ENCODE results near the gene SERINC1. TPM values are rescaled to one million over a fixed set of nuclear protein-coding genes. Genes with fewer than 3 reads are reported as not detected.

Gene SERINC1
- total and polyA plus RNA-seq, 12 donors, result 44.8 to 206 (median 169) TPM

DNA sequence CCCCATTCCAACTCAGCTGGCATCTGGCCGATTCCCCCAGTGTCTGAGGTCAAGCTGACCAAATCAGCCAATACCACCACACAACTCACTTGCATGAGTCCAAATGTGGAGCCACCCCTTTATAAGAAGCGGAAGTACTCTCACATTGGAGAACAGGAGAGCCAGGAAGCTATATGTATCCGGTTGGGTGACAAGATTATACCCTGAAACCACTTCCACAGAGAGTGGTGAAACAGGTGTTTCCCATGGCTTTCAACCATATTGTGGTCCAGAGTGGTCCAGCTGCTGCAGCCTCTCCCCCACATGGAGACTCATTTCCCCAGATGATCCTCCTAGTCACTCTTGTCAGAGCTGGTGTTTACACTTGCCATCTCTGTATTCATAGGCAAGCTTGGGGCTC, 24.0 kb upstream of the SERINC1 start:
- DNase-seq (no peak), ATAC-seq (no peak)
- WGBS, 2 donors, result 76 to 78% methylated on average over 3 of the region's 3 CpGs
- TF ChIP-seq, protein P1, sequence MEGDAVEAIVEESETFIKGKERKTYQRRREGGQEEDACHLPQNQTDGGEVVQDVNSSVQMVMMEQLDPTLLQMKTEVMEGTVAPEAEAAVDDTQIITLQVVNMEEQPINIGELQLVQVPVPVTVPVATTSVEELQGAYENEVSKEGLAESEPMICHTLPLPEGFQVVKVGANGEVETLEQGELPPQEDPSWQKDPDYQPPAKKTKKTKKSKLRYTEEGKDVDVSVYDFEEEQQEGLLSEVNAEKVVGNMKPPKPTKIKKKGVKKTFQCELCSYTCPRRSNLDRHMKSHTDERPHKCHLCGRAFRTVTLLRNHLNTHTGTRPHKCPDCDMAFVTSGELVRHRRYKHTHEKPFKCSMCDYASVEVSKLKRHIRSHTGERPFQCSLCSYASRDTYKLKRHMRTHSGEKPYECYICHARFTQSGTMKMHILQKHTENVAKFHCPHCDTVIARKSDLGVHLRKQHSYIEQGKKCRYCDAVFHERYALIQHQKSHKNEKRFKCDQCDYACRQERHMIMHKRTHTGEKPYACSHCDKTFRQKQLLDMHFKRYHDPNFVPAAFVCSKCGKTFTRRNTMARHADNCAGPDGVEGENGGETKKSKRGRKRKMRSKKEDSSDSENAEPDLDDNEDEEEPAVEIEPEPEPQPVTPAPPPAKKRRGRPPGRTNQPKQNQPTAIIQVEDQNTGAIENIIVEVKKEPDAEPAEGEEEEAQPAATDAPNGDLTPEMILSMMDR (IDR thresholded peaks at IDR 0.05), result no peak
- Histone ChIP-seq H3K4me1 (peaks cover 0 to 4% (median 0%) of the 10 kb centered on the region in 9 donors), H3K27me3 (peaks cover 0 to 6% (median 0%) of the 10 kb centered on the region in 7 donors), H3K9me3 (peaks cover 0 to 41% (median 5%) of the 10 kb centered on the region in 11 donors), H3K36me3 (no peaks in the 10 kb centered on the region), H3K4me3 (no peak overlapping the region), H3K27ac (no peak overlapping the region)
- intact Hi-C loops (cut with DNase I), result loop anchor here in 3 of 10 donors (5.0 to 10.0 kb wide), 2 partner anchors 37 to 111 kb away; no protein-coding TSS in a partner anchor

DNA sequence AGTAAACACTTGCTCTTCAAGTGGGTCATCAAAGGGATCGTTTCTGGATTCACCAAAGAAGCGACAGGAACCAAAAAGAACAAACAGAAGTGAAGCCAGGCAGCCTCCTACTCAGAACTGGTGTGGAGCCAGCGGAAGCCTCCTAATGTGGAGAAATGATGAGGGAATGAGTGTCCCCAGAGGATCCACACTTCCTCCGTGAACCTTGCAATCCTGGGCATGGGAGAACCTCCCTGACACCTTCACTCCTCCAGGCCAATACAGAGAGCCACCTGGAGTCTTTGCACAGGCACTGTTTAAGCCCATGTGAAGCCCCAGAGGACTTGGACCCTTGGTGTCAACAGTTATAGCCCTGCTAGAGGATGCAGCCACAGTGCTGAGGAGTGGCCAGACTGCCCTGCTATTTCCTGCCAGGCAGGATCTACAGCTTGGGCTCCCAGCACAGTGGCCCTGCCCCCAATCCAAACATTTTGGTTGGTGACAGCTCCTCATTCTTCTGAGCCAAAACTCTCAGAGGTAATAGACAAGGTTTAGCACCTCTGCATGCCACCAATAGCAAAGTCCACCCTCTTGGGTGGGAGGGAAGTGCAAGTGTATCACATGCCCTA, 23.2 kb upstream of the SERINC1 start:
- DNase-seq (no peak), ATAC-seq (no peak)
- peaks cover 0 to 6% (median 0%) of the 10 kb centered on the region in 7 donors for H3K27me3 ChIP-seq
- intact Hi-C loops (cut with DNase I), result loop anchor here in 8 of 10 donors (5.0 to 10.0 kb wide), 3 partner anchors 33 to 110 kb away; no protein-coding TSS in a partner anchor
- peaks cover 0 to 4% (median 0%) of the 10 kb centered on the region in 9 donors for H3K4me1 ChIP-seq
- H3K4me3 ChIP-seq, result no peak overlapping the region
- H3K9me3 ChIP-seq, result peaks cover 0 to 37% (median 5%) of the 10 kb centered on the region in 11 donors
- WGBS, 2 donors, result 80 to 84% methylated on average over 4 of the region's 4 CpGs
- no peak overlapping the region for H3K27ac ChIP-seq
- no peaks in the 10 kb centered on the region for H3K36me3 ChIP-seq
- TF ChIP-seq, protein P1 (IDR thresholded peaks at IDR 0.05), result no peak

GRCh38 chr6:122491919-122492555, 20.4 kb upstream of the SERINC1 start:
- no peak overlapping the region for H3K27ac ChIP-seq
- peak; percentile 37 to 63 for DNase-seq
- H3K4me1 ChIP-seq, result peaks cover 0 to 4% (median 0%) of the 10 kb centered on the region in 9 donors
- intact Hi-C loops (cut with DNase I), result loop anchor here in 8 of 10 donors (1.0 to 10.0 kb wide), 6 partner anchors 33 to 107 kb away; no protein-coding TSS in a partner anchor
- WGBS, 2 donors, result 11 to 12% methylated on average over 7 of the region's 7 CpGs
- no peaks in the 10 kb centered on the region for H3K27me3 ChIP-seq
- H3K9me3 ChIP-seq, result peaks cover 0 to 16% (median 5%) of the 10 kb centered on the region in 11 donors
- TF ChIP-seq, protein P1 (IDR thresholded peaks at IDR 0.05), result peak; percentile 63 to 90 (median 86)
- no peaks in the 10 kb centered on the region for H3K36me3 ChIP-seq
- H3K4me3 ChIP-seq, result peak overlapping the region in 2 of 10 donors; percentile 13 to 15
- ATAC-seq, result peak; percentile 80 to 93 (median 88)

- 69 to 74% methylated on average over 1 of the region's 1 CpG for WGBS, 2 donors
- Histone ChIP-seq H3K36me3 (no peaks in the 10 kb centered on the region), H3K4me1 (peaks cover 0 to 4% (median 0%) of the 10 kb centered on the region in 9 donors), H3K27ac (no peak overlapping the region), H3K9me3 (peaks cover 0 to 2% (median 0%) of the 10 kb centered on the region in 11 donors), H3K4me3 (no peak overlapping the region), H3K27me3 (no peaks in the 10 kb centered on the region)
- ATAC-seq (no peak), DNase-seq (no peak)
- TF ChIP-seq, protein P1 (IDR thresholded peaks at IDR 0.05), result no peak
- intact Hi-C loops (cut with DNase I), result loop anchor here in 6 of 10 donors (5.0 to 10.0 kb wide), 3 partner anchors 37 to 106 kb away; no protein-coding TSS in a partner anchor
Observed at GRCh38 chr6:122490607-122491006, 19.0 kb upstream of the SERINC1 start.
